Esophagus squamous epithelium (tissue), 5 donors: Measurements from ENCODE around the gene APC. TPM values are rescaled to one million over a fixed set of nuclear protein-coding genes. Genes with fewer than 3 reads are reported as not detected.
"Not testable (repeated sequence)": the region's sequence is repeated elsewhere in the genome, so short reads cannot be mapped to it uniquely, and the experiment has no call there.

Source experiments
- DNase-seq: peaks from one replicate; lab custom pipeline; 2025; lab: John Stamatoyannopoulos, UW
- H3K27ac ChIP-seq, 4 donors: fragments of 200-600 bp; sonication (generic); one replicate each; pipeline ENCODE4 v1.5.1; 2016 to 2019; ENCODE audit warnings: mild to moderate bottlenecking in 1 of 4
- H3K27me3 ChIP-seq, 4 donors: fragments of 200-600 bp; sonication (generic); 1 replicate in 3 of 4; 2 replicates in 1 of 4; pipeline versions ENCODE4 v1.5.1 to v1.6.0; 2017 to 2021; ENCODE audit warnings: antibody characterized with exemption in 1 of 4
- H3K36me3 ChIP-seq, 3 donors: fragments of 200-600 bp; sonication (generic); one replicate each; pipeline ENCODE4 v1.5.1; 2016 to 2019
- H3K4me1 ChIP-seq, 3 donors: fragments of 200-600 bp; sonication (generic); one replicate each; pipeline ENCODE4 v1.5.1; 2017 to 2019
- H3K4me3 ChIP-seq, 4 donors: fragments of 200-600 bp; sonication (generic); 1 replicate in 3 of 4; 2 replicates in 1 of 4; pipeline ENCODE4 v1.5.1; 2016 to 2019; ENCODE audit warnings: mild to moderate bottlenecking in 2 of 4, moderate library complexity in 1 of 4
- H3K9me3 ChIP-seq, 3 donors: fragments of 200-600 bp; sonication (generic); one replicate each; pipeline ENCODE4 v1.5.1; 2016 to 2019
- POLR2A ChIP-seq, 4 donors: fragments of 450-650 bp; IDR thresholded peaks; one replicate each; pipeline ENCODE4 v1.6.1; 2017; ENCODE audit warnings: antibody characterized with exemption in 4 of 4, mild to moderate bottlenecking in 4 of 4, moderate library complexity in 3 of 4
- WGBS, 2 donors: methylation state at CpG; one replicate each; pipeline ENCODE4 v1.1.5; 2018; 5-methylcytosine and 5-hydroxymethylcytosine counted together
- intact Hi-C: fragments of 100-400 bp; cut with DNase I; formaldehyde crosslinking; loops from one replicate; pipeline ENCODE4 v1.15.0; 2022
- total RNA-seq, 4 donors: library from RNA; depleted of rRNA; stranded (reverse); fragments of >200 nt; gene quantifications; one replicate each; pipeline ENCODE4 v1.1.0, GENCODE V29; 2016
- TF ChIP-seq, protein P1 (sequence below), 6 experiments: fragments of 450-650 bp in 4 of 6; fragments of 200-600 bp in 2 of 6; sonication (generic) in 2 of 6; IDR thresholded peaks; one replicate each; pipeline ENCODE4 v1.5.1; 2016 to 2019; ENCODE audit warnings: antibody characterized with exemption in 6 of 6, mild to moderate bottlenecking in 4 of 6, moderate library complexity in 4 of 6
- donor health status: DM: yes; HTN: yes; CAD: no.

Gene APC
- total RNA-seq, 4 donors from 2014 or later = 34.7 to 75.0 (median 58.1) TPM

GRCh38 chr5:112854651-112855050, 117.0 kb downstream of the APC start:
- no peak for DNase-seq
- no peaks in the 10 kb centered on the region for H3K9me3 ChIP-seq
- H3K4me1 ChIP-seq = no peaks in the 10 kb centered on the region
- H3K36me3 ChIP-seq = no peaks in the 10 kb centered on the region
- intact Hi-C loops = no loop called here
- WGBS, 2 donors = 52 to 70% methylated on average over 1 of the region's 1 CpG
- no peak for TF ChIP-seq POLR2A (IDR thresholded peaks at IDR 0.05)
- TF ChIP-seq, protein P1, sequence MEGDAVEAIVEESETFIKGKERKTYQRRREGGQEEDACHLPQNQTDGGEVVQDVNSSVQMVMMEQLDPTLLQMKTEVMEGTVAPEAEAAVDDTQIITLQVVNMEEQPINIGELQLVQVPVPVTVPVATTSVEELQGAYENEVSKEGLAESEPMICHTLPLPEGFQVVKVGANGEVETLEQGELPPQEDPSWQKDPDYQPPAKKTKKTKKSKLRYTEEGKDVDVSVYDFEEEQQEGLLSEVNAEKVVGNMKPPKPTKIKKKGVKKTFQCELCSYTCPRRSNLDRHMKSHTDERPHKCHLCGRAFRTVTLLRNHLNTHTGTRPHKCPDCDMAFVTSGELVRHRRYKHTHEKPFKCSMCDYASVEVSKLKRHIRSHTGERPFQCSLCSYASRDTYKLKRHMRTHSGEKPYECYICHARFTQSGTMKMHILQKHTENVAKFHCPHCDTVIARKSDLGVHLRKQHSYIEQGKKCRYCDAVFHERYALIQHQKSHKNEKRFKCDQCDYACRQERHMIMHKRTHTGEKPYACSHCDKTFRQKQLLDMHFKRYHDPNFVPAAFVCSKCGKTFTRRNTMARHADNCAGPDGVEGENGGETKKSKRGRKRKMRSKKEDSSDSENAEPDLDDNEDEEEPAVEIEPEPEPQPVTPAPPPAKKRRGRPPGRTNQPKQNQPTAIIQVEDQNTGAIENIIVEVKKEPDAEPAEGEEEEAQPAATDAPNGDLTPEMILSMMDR (IDR thresholded peaks at IDR 0.05) = no peak
- H3K27ac ChIP-seq = no peak overlapping the region
- peaks cover 0 to 22% (median 0%) of the 10 kb centered on the region in 4 donors for H3K27me3 ChIP-seq
- no peak overlapping the region for H3K4me3 ChIP-seq

DNA sequence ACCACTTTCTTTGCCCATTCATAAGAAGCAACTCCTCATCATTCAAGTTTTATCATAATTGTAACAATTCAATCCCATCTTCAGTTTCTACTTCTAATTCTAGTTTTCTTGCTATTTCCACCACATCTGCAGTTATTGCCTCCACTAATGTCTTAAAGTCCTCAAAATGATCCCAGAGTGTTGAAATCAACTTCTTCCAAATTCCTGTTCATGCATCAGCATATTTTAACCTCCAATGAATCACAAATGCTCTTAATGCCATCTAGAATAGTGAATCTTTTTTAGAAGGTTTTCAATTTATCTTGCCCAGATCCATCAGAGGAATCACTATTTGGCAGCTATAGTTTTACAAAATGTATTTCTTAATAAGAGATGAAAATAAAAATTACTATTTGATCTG, 120.2 kb downstream of the APC start:
- no peak overlapping the region for H3K27ac ChIP-seq
- intact Hi-C loops = no loop called here
- no peaks in the 10 kb centered on the region for H3K9me3 ChIP-seq
- H3K4me3 ChIP-seq = no peak overlapping the region
- H3K36me3 ChIP-seq = no peaks in the 10 kb centered on the region
- no peak for DNase-seq
- TF ChIP-seq POLR2A (IDR thresholded peaks at IDR 0.05) = no peak
- TF ChIP-seq, protein P1 (IDR thresholded peaks at IDR 0.05) = no peak
- H3K4me1 ChIP-seq = peaks cover 10 to 19% (median 10%) of the 10 kb centered on the region in 3 donors
- H3K27me3 ChIP-seq = peaks cover 0 to 22% (median 0%) of the 10 kb centered on the region in 4 donors

DNA sequence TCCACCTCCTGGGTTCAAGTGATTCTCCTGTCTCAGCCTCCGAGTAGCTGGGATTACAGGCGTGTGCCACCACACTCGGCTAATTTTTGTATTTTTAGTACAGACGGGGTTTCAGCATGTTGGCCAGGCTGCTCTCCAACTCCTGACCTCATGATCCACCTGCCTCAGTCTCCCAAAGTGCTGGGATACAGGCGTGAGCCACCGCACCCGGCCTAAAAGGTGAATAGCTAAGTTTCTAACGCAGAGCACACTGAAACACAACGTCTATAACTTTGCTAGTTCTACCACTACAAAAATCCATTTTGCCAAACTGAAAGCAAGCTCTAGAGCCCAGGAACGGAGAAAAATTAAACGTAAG, 122.9 kb downstream of the APC start:
- Histone ChIP-seq H3K4me1 (peaks cover 10 to 32% (median 17%) of the 10 kb centered on the region in 3 donors), H3K4me3 (peak overlapping the region; percentile 80 to 96 (median 88)), H3K36me3 (peaks cover 0 to 24% (median under 1%) of the 10 kb centered on the region in 3 donors), H3K27ac (peak overlapping the region; percentile 87 to 91 (median 90))
- H3K27me3 ChIP-seq, DNase-seq, intact Hi-C loops, H3K9me3 ChIP-seq: not testable (repeated sequence)
- 71 to 78% methylated on average over 11 of the region's 11 CpGs for WGBS, 2 donors

DNA sequence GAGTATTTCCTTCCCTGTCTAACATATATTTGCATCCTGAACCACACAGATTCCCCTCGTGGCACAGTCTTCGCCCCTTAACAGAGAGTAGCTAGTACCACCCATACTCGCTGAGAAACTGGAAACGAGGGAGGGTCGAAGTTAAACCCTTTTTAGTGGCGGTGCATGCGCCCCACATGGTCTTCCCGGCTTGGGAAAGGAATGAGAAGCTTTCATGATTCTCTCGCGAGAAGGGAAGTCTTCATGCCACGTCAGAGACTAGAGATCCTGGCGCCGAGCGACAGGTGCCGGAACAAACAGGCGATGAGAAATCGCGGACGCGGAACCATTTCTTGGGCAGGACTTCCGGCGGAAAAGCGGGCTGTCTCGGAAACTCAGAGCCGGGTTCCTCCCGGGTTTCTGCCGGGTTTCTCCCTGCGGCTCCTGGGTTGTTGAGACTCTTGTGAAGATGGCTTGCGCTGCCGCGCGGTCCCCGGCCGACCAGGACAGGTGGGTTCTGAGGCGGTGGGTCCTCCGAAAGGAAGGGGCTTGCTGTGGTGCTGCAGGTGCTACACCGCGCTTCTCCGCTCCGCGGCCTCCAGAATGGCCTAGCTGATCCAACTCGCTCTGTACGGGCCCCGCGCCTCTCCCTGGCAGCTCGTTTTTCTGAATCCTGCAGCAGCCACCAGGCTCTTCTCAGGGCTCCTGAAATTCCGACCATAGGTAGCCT, 123.4 kb downstream of the APC start, which contains the start of gene SRP19:
TSS of gene SRP19 (plus strand) at position 359 of the 709 bp plus-strand sequence. CDS start at position 449, 90 bp downstream.
- peak in 2 of 4 donors; percentile 56 to 71 for TF ChIP-seq POLR2A (IDR thresholded peaks at IDR 0.05)
- TF ChIP-seq, protein P1 (IDR thresholded peaks at IDR 0.05) = no peak
- Histone ChIP-seq H3K4me3 (peak within 1 kb of the TSS; percentile 80 to 96 (median 88)), H3K27ac (peak within 1 kb of the TSS; percentile 87 to 91 (median 90)), H3K27me3 (no peaks in the 10 kb centered on the region), H3K4me1 (peaks cover 10 to 32% (median 17%) of the 10 kb centered on the region in 3 donors), H3K36me3 (peaks cover 0 to 29% (median 6%) of the 10 kb centered on the region in 3 donors), H3K9me3 (no peaks in the 10 kb centered on the region)
- peak; percentile 69 for DNase-seq
- WGBS, 2 donors = 2% methylated on average over 27 to 40 of the region's 47 CpGs
- intact Hi-C loops = no loop called here

DNA sequence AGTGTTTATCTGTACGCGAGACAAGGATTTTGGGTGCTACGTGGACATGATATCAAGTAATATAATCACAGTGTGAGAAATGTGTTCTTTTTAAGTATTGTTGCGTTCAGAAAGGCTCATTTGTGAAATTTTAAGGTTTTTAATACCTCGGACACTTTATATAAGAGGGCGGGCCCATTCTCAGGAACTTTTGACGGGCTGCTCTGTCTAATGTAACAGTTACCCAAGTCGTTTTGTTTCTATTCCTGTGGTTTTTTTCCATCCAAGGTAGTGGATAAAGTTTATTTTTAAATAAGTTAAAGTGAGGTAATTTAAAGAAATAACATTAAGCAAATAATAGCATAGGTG, 123.9 kb downstream of the APC start:
- H3K27me3 ChIP-seq = no peaks in the 10 kb centered on the region
- H3K4me3 ChIP-seq = peak overlapping the region; percentile 80 to 96 (median 88)
- peak overlapping the region; percentile 87 to 91 (median 90) for H3K27ac ChIP-seq
- DNase-seq = no peak
- H3K9me3 ChIP-seq = no peaks in the 10 kb centered on the region
- 1 to 2% methylated on average over 8 of the region's 8 CpGs for WGBS, 2 donors
- intact Hi-C loops = no loop called here
- peaks cover 0 to 34% (median 9%) of the 10 kb centered on the region in 3 donors for H3K36me3 ChIP-seq
- TF ChIP-seq POLR2A (IDR thresholded peaks at IDR 0.05) = no peak
- TF ChIP-seq, protein P1 (IDR thresholded peaks at IDR 0.05) = no peak
- H3K4me1 ChIP-seq = peaks cover 10 to 32% (median 17%) of the 10 kb centered on the region in 3 donors
